Mucosa of descending colon (tissue), 3 donors: ENCODE data around the gene LRCH3. TPM values are rescaled to one million over a fixed set of nuclear protein-coding genes. Genes with fewer than 3 reads are reported as not detected.
"Not testable (repeated sequence)": the region's sequence is repeated elsewhere in the genome, so short reads cannot be mapped to it uniquely, and the experiment has no call there.

Experiments used
- ATAC-seq: fragments of 200-7000 bp; cut with Tn5 transposase; one replicate; pipeline ENCODE4 v1.9.1; 2020; ENCODE audit warnings: mild to moderate bottlenecking, moderate library complexity
- DNase-seq, 3 donors: peaks; one replicate each; pipeline ENCODE4 v3.0.0-alpha.2; 2020
- H3K36me3 ChIP-seq: fragments of 200-600 bp; one replicate; pipeline ENCODE4 v1.8.0; 2021; ENCODE audit warnings: low read depth, mild to moderate bottlenecking
- H3K4me1 ChIP-seq: fragments of 200-600 bp; one replicate; pipeline ENCODE4 v1.8.0; 2021; ENCODE audit warnings: low read depth, mild to moderate bottlenecking
- H3K4me3 ChIP-seq: fragments of 200-600 bp; one replicate; pipeline ENCODE4 v1.8.0; 2021; ENCODE audit warnings: mild to moderate bottlenecking
- H3K9me3 ChIP-seq: fragments of 200-600 bp; one replicate; pipeline ENCODE4 v1.8.0; 2021; ENCODE audit warnings: mild to moderate bottlenecking
- intact Hi-C, 2 donors: fragments of 100-400 bp; cut with DNase I in 1 of 2; cut with micrococcal nuclease in 1 of 2; formaldehyde crosslinking; loops; one replicate each; pipeline versions ENCODE4 v1.11.0 to v1.11.1; 2022; cut with DNase I, micrococcal nuclease
- total RNA-seq, 3 donors: library from RNA; stranded (reverse); fragmentation: NEBNext Ultra II Directional in 2 of 3; extraction: Animal tissue kit (Norgen Biotek cat#: 25700) in 2 of 3; gene quantifications; one replicate each; pipeline versions ENCODE4 v1.2.1 to v1.2.4, GENCODE V29; 2021 to 2023
- TF ChIP-seq, protein P1 (sequence below): fragments of 200-600 bp; IDR thresholded peaks from one replicate; pipeline ENCODE4 v1.8.0; 2022; ENCODE audit warnings: antibody characterized with exemption, mild to moderate bottlenecking
- donor health status: DM: no; HTN: no; CAD: no; lungs with moderate emphysema.
- donor health status: DM: no; HTN: no; CAD: no.
- donor health status: DM: no; HTN: yes; CAD: no.

Gene LRCH3
- total RNA-seq, 3 donors from 2014 or later: 33.3 to 57.6 (median 46.0) TPM

DNA sequence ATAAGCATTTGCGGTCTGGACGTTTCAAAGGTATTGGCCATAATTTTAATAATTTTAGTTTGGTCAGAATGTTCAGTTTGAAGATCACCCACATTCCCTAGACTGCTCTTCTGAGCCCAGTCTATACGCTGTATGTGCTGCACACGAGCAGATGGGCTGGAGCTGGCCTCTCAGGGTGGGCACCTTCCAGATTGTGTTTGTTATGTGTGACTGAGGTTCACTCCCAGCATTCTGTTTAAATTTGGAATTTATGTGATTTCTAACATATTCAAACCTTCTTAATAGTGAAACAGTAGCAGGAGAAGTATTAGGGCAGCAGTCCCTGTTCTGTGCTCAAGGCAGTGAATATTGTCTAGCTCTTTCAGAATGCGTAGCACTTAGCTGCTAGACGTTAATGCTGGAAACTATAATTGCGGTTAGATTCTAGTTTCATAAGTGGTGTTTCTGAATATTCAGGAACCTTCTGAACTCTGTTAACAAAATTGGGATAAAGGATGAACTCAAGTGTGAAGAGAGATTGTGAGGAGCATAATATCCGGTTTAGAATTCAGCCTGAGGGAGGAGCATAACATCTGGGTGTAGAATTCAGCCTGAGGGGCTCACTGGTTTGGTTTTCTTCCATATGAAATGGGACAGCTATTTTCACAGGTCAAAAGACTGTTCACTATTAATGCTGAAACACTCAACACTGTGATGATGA, 90.4 kb downstream of the LRCH3 start:
- no peak for ATAC-seq
- no peaks in the 10 kb centered on the region for H3K36me3 ChIP-seq
- H3K4me1 ChIP-seq: no peaks in the 10 kb centered on the region
- no peak overlapping the region for H3K4me3 ChIP-seq
- TF ChIP-seq, protein P1, sequence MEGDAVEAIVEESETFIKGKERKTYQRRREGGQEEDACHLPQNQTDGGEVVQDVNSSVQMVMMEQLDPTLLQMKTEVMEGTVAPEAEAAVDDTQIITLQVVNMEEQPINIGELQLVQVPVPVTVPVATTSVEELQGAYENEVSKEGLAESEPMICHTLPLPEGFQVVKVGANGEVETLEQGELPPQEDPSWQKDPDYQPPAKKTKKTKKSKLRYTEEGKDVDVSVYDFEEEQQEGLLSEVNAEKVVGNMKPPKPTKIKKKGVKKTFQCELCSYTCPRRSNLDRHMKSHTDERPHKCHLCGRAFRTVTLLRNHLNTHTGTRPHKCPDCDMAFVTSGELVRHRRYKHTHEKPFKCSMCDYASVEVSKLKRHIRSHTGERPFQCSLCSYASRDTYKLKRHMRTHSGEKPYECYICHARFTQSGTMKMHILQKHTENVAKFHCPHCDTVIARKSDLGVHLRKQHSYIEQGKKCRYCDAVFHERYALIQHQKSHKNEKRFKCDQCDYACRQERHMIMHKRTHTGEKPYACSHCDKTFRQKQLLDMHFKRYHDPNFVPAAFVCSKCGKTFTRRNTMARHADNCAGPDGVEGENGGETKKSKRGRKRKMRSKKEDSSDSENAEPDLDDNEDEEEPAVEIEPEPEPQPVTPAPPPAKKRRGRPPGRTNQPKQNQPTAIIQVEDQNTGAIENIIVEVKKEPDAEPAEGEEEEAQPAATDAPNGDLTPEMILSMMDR: no peak
- DNase-seq: no peak
- H3K9me3 ChIP-seq: no peaks in the 10 kb centered on the region
- intact Hi-C loops: no loop called here

DNA sequence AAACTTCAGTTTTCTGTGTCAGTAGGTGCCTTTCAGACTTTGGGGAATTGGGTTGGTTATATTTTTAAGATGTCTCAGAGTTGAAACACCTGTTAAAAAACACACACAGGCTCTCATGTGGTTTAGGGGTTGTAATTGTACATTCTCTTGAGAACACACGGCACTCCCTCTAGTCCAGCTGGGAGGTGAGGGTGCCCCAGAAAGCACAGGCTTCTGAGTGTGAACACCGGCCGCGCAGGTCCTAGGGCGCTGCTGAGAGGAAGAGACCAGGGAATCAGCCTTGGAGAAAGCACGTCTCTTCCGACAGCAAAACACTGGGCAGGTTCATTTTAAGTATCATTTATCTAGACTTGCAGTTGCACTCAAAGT, 90.9 kb downstream of the LRCH3 start:
- DNase-seq (no peak), ATAC-seq (no peak)
- Histone ChIP-seq H3K4me1 (no peaks in the 10 kb centered on the region), H3K9me3 (no peaks in the 10 kb centered on the region), H3K36me3 (no peaks in the 10 kb centered on the region), H3K4me3 (no peak overlapping the region)
- intact Hi-C loops: no loop called here
- TF ChIP-seq, protein P1: no peak

DNA sequence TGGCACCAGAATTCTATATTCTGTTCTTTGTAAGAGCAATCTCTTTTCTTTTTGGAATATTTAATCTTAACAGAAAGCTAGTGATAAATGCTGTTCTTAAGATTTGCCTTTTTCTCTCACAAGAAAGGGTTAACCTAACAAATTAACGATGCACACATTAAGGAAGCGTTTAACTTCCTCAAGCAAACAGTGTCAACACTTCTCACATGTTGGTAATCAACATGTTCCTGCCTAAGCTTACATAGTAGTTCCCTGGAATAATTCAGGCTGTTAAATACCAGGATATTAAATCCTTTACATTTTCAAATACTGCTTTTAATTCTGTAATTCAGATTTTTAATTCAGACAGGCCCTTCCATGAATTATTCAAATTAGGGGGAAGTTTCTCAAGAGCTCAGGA, 91.5 kb downstream of the LRCH3 start:
- Histone ChIP-seq H3K4me3 (no peak overlapping the region), H3K4me1 (no peaks in the 10 kb centered on the region), H3K9me3 (no peaks in the 10 kb centered on the region), H3K36me3 (no peaks in the 10 kb centered on the region)
- ATAC-seq: no peak
- intact Hi-C loops: no loop called here
- TF ChIP-seq, protein P1: no peak
- DNase-seq: no peak

DNA sequence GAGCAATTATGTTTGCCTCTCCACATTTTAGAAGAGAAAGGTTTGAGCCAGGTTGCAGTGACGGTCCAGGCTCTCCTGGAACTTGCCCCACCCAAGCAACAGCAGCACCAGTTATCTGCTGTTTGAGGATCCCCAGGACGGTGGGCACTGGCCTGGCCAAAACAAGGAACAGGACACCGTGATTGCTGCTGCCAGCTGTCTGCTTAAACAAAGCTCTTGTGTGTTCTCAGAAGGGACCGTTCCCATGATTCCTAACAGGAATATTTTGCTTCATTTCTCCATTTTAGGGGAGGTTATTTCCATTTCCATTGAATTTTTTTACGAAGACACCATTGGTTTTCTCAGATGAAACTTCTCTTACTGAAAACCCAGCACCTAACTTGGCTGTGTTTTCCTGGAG, 92.5 kb downstream of the LRCH3 start:
- TF ChIP-seq, protein P1: no peak
- no peaks in the 10 kb centered on the region for H3K4me1 ChIP-seq
- no peaks in the 10 kb centered on the region for H3K36me3 ChIP-seq
- no peak overlapping the region for H3K4me3 ChIP-seq
- no peaks in the 10 kb centered on the region for H3K9me3 ChIP-seq
- intact Hi-C loops: no loop called here
- DNase-seq: no peak
- ATAC-seq: no peak

DNA sequence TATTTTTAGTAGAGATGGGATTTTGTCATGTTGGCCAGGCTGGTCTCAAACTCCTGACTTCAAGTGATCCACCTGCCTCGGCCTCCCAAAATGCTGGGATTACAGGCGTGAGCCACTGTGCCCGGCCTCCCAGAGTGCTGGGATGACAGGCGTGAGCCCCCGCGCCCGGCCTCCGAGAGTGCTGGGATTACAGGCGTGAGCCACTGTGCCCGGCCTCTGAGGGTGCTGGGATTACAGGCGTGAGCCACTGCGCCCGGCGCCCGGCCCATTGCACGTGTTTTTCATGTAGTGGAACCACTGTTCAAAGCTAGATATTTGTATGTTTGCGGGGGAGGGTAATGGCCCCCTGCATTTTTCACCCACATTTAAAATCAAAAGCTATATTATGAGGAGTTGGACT, 93.3 kb downstream of the LRCH3 start:
- H3K4me3 ChIP-seq, DNase-seq, ATAC-seq, intact Hi-C loops, H3K36me3 ChIP-seq, H3K9me3 ChIP-seq, H3K4me1 ChIP-seq: not testable (repeated sequence)

DNA sequence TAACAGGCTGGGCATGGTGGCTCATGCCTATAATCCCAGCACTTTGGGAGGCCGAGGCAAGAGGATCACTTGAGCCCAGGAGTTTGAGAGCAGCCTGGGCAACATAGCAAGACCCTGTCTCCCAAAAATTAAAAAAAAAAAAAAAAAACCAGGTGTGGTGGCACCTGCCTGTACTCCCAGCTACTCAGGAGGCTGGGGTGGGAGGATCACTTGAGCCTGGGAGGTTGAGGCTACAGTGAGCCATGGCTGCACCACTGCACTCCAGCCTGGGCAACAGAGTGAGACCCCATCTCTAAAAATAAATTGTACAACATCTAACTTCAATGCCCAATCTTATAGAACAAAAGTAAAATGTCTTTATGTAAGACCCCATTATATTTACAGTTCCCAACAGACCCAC, 95.0 kb downstream of the LRCH3 start:
- H3K4me1 ChIP-seq, ATAC-seq, H3K4me3 ChIP-seq, H3K36me3 ChIP-seq, DNase-seq, intact Hi-C loops, H3K9me3 ChIP-seq: not testable (repeated sequence)

DNA sequence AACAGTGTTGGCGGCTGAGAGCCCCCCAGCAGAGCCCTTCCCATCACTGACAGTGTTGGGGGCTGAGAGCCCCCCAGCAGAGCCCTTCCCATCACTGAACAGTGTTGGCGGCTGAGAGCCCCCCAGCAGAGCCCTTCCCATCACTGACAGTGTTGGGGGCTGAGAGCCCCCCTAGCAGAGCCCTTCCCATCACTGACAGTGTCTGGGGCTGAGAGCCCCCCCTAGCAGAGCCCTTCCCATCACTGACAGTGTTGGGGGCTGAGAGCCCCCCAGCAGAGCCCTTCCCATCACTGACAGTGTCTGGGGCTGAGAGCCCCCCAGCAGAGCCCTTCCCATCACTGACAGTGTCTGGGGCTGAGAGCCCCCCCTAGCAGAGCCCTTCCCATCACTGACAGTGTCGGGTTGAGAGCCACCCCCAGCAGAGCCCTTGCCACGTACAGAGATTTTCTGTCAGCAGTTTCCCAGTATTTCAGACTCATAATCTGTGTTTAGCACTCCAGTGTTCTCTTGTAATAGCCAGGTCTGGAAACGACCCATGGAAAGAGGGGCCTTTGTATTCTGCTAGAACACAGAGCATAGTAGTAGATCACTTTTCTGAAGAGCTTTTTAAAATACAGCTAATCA, 96.5 kb downstream of the LRCH3 start:
- H3K4me3 ChIP-seq, H3K36me3 ChIP-seq, ATAC-seq, intact Hi-C loops, DNase-seq, H3K9me3 ChIP-seq, H3K4me1 ChIP-seq: not testable (repeated sequence)
